Fibroblast of lung (primary cell): ENCODE data around the gene GMCL2. TPM values are rescaled to one million over a fixed set of nuclear protein-coding genes. Genes with fewer than 3 reads are reported as not detected.
A peak's percentile ranks its signal among the peaks of the same experiment; 100 is the strongest.

Source experiments
- DNase-seq, 2 donors: peaks; one replicate each; pipeline versions ENCODE4 v3.0.0 to v3.0.0-alpha.2; 2010; ENCODE audit warnings: low read depth in 2 of 2
- H2AFZ ChIP-seq: 2 replicates; pipeline ENCODE4 v1.5.1; 2012; ENCODE audit warnings: low read length, control low read depth, inconsistent platforms
- H3K27ac ChIP-seq: 2 replicates; pipeline ENCODE4 v1.5.1; 2011; ENCODE audit warnings: low read length, control low read depth; ENCODE audit not compliant: insufficient read depth
- H3K27me3 ChIP-seq: 2 replicates; pipeline ENCODE4 v1.5.1; 2011; ENCODE audit warnings: mild to moderate bottlenecking, low read length; ENCODE audit not compliant: control insufficient read depth, insufficient read depth
- H3K36me3 ChIP-seq: 2 replicates; pipeline ENCODE4 v1.5.1; 2011; ENCODE audit warnings: low read length; ENCODE audit not compliant: control insufficient read depth, insufficient read depth
- H3K4me1 ChIP-seq: 2 replicates; pipeline ENCODE4 v1.5.1; 2011; ENCODE audit warnings: low read length; ENCODE audit not compliant: control insufficient read depth, insufficient read depth; ENCODE audit errors: extremely low read depth
- H3K4me2 ChIP-seq: 2 replicates; pipeline ENCODE4 v1.5.1; 2011; ENCODE audit warnings: low read length, control low read depth; ENCODE audit not compliant: insufficient read depth; ENCODE audit errors: extremely low read depth
- H3K4me3 ChIP-seq, 4 experiments: fragments of 200-600 bp in 1 of 4; sonication (generic) in 1 of 4; replicated peaks in 1 of 4; 2 replicates each; pipeline ENCODE4 v1.5.1; 2011 to 2016; ENCODE audit warnings: low read length in 4 of 4, low read depth in 3 of 4, mild to moderate bottlenecking in 3 of 4, control low read depth in 2 of 4, inconsistent platforms in 1 of 4, mixed read lengths in 1 of 4; ENCODE audit not compliant: insufficient read depth in 1 of 4; ENCODE audit errors: control extremely low read depth in 1 of 4
- H3K79me2 ChIP-seq: 2 replicates; pipeline ENCODE4 v1.5.1; 2012; ENCODE audit warnings: mild to moderate bottlenecking, low read length, inconsistent platforms; ENCODE audit not compliant: control insufficient read depth, insufficient read depth
- H3K9ac ChIP-seq: 2 replicates; pipeline ENCODE4 v1.5.1; 2011; ENCODE audit warnings: mild to moderate bottlenecking, low read length, control low read depth; ENCODE audit not compliant: insufficient read depth
- H3K9me3 ChIP-seq: 2 replicates; pipeline ENCODE4 v1.5.1; 2012; ENCODE audit warnings: low read depth, low read length; ENCODE audit not compliant: control insufficient read depth, insufficient read depth
- H4K20me1 ChIP-seq: 2 replicates; pipeline ENCODE4 v1.5.1; 2011; ENCODE audit warnings: low read length; ENCODE audit not compliant: control insufficient read depth, insufficient read depth; ENCODE audit errors: extremely low read depth
- CTCF ChIP-seq, 2 donors: IDR thresholded peaks in 1 of 2; conservative IDR thresholded peaks in 1 of 2; 1 replicate in 1 of 2; 2 replicates in 1 of 2; pipeline ENCODE4 v1.5.1; 2011 to 2012; ENCODE audit warnings: low read length in 2 of 2, control low read depth in 1 of 2, inconsistent platforms in 1 of 2, low read depth in 1 of 2, mild to moderate bottlenecking in 1 of 2
- EZH2 ChIP-seq: IDR thresholded peaks from 2 replicates; pipeline ENCODE4 v1.5.1; 2012; ENCODE audit warnings: low read length, control low read depth, mild to moderate bottlenecking; ENCODE audit errors: missing control alignments
- polyA plus RNA-seq, 2 donors: library from polyadenylated mRNA; depleted of rRNA in 1 of 2; stranded (reverse) in 1 of 2; unstranded in 1 of 2; fragments of >200 nt; gene quantifications; 2 replicates each; pipeline ENCODE4 v1.2.1, GENCODE V29; 2011 to 2012; ENCODE audit warnings: missing spikeins in 1 of 2
- total RNA-seq: library from RNA; depleted of rRNA; stranded (reverse); fragments of >200 nt; gene quantifications from 2 replicates; pipeline ENCODE4 v1.2.1, GENCODE V29; 2014

The GMCL2 gene
- total and polyA plus RNA-seq, 2 donors (not counting 1 experiment from before 2014, with no cell fraction given) = under 0.01 TPM; not detected in 1

- peaks cover 16% of the 10 kb centered on the region for H4K20me1 ChIP-seq
- peaks cover 35% of the 10 kb centered on the region for H3K36me3 ChIP-seq
- TF ChIP-seq EZH2 = no peak
- no peak for TF ChIP-seq CTCF (conservative IDR thresholded peaks at IDR 0.05 in 1 of 2, IDR thresholded peaks at IDR 0.05 in 1 of 2; ENCODE audit: low read depth in 1 of 2, low read length in 2 of 2)
- peak overlapping the region; percentile 78 for H3K27ac ChIP-seq
- peak overlapping the region; percentile 98 for H3K4me2 ChIP-seq
- H3K9me3 ChIP-seq = no peaks in the 10 kb centered on the region
- peak overlapping the region; percentile 94 for H3K9ac ChIP-seq
- H3K4me3 ChIP-seq = peak overlapping the region; percentile 52 to 99 (median 90)
- DNase-seq = no peak
- no peak overlapping the region for H2AFZ ChIP-seq
- peaks cover 55% of the 10 kb centered on the region for H3K79me2 ChIP-seq
- no peaks in the 10 kb centered on the region for H3K27me3 ChIP-seq
- peaks cover 19% of the 10 kb centered on the region for H3K4me1 ChIP-seq
Measured at GRCh38 chr5:178205749-178206047, 18.5 kb upstream of the GMCL2 start.

- peaks cover 16% of the 10 kb centered on the region for H4K20me1 ChIP-seq
Measured at GRCh38 chr5:178204935-178205748, 18.0 kb upstream of the GMCL2 start.

More at GRCh38 chr5:178204935-178205748, 18.0 kb upstream of the GMCL2 start:
- no peaks in the 10 kb centered on the region for H3K27me3 ChIP-seq
- peak overlapping the region; percentile 81 to 99 (median 92) for H3K4me3 ChIP-seq
- peaks cover 31% of the 10 kb centered on the region for H3K36me3 ChIP-seq
- peaks cover 55% of the 10 kb centered on the region for H3K79me2 ChIP-seq
- H3K27ac ChIP-seq = peak overlapping the region; percentile 78
- H3K4me1 ChIP-seq = peaks cover 19% of the 10 kb centered on the region
- H3K9ac ChIP-seq = peak overlapping the region; percentile 94
- H2AFZ ChIP-seq = no peak overlapping the region
- H3K4me2 ChIP-seq = peak overlapping the region; percentile 98
- no peaks in the 10 kb centered on the region for H3K9me3 ChIP-seq
- no peak for TF ChIP-seq EZH2
- TF ChIP-seq CTCF (conservative IDR thresholded peaks at IDR 0.05 in 1 of 2, IDR thresholded peaks at IDR 0.05 in 1 of 2; ENCODE audit: low read depth in 1 of 2, low read length in 2 of 2) = no peak
- DNase-seq = peak; percentile 68 to 73
